HS-5 (cell line): ENCODE data around the gene EIF4E2.
"Not testable (repeated sequence)": the region's sequence is repeated elsewhere in the genome, so short reads cannot be mapped to it uniquely, and the experiment has no call there.

ENCODE experiments used
- DNase-seq: peaks from one replicate; pipeline ENCODE4 v3.0.0-alpha.2; 2012; ENCODE audit warnings: low read depth

Gene EIF4E2

GRCh38 chr2:232522623-232523401 is 27.7 kb upstream of the EIF4E2 start:
- no peak for DNase-seq

DNA sequence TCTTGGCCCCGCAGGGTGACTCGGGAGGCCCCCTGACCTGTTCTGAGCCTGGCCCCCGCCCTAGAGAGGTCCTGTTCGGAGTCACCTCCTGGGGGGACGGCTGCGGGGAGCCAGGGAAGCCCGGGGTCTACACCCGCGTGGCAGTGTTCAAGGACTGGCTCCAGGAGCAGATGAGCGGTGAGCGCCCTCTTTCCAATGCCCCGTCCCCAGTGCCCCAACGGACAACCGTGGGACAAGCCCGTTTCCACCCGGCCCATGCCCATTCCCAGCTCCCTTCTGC is 27.1 kb upstream of the EIF4E2 start:
- no peak for DNase-seq

DNA sequence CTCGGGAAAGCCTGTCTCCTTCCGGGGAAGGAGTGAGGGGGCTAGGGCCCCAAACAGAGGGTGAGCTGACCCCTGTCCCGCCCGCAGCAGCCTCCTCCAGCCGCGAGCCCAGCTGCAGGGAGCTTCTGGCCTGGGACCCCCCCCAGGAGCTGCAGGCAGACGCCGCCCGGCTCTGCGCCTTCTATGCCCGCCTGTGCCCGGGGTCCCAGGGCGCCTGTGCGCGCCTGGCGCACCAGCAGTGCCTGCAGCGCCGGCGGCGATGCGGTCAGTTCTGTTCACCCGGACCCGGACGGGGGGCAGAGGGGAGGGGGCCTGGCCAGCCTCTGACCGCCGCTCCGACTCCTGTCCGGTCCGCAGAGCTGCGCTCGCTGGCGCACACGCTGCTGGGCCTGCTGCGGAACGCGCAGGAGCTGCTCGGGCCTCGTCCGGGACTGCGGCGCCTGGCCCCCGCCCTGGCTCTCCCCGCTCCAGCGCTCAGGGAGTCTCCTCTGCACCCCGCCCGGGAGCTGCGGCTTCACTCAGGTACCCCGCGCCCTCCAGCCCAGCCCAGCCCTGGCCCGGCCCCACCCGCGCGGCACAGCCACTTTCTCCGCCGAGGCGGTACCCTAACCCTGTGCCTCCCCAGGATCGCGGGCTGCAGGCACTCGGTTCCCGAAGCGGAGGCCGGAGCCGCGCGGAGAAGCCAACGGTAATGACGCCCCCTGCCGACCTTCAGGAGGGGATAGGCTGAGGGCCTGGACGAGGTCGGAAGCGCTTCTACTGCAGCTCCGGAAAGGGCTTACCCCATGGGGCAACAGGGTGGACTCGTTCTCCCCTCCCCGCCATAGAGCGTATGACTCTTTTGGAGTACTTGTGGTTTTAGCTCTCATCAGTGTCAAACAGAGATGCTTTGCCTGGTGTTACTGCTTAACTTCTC is 26.5 kb upstream of the EIF4E2 start:
- no peak for DNase-seq

DNA sequence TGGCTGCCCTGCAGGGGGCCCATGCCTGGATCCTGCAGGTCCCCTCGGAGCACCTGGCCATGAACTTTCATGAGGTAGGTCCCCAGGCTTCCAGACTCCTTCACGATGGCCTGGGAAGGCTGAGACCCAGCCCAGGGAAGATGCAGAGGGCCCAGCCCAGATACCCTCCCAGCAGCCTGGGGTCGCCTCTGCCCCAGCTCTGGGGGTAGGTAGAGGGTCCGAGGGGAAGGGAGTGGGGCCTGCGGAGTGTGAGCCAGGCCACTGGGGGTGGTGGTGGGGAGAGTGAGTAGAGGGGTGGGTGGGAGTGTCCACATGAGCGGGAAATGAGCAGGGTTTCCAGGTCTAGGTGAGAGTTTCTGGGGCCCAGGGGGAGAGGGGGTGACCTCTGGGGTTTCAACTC is 25.7 kb upstream of the EIF4E2 start:
- DNase-seq, result no peak

GRCh38 chr2:232525199-232525598 is 25.3 kb upstream of the EIF4E2 start:
- no peak for DNase-seq

- DNase-seq, result no peak
These were observed 24.6 kb upstream of the EIF4E2 start, which contains the start of gene CHRND for GRCh38 chr2:232525791-232526371. Gene CHRND, plus strand, starts transcription at chr2:232526160. Its CDS starts 56 bp downstream, at chr2:232526216.

DNA sequence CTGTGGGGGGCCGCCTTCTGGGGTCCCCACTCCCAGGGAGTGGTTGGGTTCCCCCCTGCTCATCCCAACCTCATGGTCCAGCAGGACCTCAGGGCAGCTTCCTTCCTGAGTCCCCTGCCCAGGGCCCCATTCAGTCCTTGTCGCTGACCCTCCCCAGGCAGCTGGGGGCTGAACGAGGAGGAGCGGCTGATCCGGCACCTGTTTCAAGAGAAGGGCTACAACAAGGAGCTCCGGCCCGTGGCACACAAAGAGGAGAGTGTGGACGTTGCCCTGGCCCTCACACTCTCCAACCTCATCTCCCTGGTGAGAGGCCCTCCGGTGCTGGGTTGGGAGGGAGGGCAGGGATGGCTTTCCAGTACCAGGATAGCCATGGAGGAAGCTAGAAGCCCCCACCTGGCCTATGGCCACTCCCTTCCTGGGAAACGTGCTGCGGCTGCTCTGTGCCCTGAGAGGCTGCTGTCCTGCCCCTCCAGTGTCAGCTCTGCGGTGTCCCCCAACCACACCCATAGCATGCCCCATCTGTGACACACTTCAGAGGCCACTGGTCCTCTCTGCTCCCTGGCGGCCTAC is 24.0 kb upstream of the EIF4E2 start:
- DNase-seq, result no peak

GRCh38 chr2:232527905-232528470 is 22.5 kb upstream of the EIF4E2 start:
- DNase-seq, result no peak

DNA sequence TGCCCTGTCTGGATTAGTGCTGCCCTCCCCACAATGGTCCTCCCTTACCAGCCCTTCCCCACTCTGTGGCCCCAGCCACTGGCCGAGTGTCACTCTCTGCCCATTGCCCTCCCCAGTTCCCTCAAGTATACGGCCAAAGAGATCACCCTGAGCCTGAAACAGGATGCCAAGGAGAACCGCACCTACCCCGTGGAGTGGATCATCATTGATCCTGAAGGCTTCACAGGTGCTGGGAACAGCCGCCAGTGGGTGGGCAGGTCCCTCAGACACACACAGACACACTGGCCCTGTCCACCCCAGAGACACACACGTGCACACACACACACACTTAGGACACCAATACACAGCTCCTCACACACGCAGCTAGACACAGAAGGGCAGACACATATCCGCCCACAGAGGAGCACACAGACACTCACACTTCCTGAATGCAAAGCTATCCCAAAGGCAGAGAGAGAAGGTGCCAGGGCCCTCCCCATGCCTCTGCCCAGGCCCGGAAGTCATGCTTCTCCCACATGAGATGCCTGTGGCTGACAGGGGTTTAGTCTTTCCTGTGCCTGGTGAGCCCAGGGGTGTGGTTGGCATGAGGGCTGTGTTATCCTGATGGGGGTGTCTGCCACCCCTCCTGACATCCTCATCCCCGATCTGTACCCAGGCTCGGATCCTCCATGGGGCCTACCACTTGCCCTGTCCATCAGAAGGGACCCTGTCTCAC is 21.6 kb upstream of the EIF4E2 start:
- DNase-seq, result no peak

DNA sequence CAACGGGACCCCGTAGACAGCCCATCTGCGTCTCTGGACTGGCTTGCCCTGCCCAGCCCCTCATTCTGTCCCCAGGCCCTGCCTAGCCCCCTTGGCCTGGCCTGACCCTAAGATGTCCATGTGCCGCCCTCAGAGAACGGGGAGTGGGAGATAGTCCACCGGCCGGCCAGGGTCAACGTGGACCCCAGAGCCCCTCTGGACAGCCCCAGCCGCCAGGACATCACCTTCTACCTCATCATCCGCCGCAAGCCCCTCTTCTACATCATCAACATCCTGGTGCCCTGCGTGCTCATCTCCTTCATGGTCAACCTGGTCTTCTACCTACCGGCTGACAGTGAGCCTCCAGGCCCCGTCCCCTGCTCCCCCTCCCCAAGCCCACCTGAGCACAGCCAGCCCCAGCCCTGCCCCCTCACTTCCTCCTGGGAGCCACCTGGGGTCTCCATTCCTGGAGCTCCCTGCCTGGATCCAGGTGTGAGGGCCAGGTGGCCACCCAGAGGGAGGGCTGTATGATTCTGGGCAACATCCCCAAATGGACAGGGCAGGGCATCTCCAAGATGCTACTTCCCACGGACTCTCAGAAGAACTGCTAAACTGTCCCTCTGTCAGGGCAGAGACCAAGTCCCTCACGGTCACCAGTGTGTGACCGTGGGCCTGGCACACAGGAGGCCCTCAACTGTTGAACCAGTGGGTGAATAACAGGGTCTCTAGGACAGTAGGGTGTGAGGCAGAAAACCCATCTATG is 20.5 kb upstream of the EIF4E2 start:
- no peak for DNase-seq

DNA sequence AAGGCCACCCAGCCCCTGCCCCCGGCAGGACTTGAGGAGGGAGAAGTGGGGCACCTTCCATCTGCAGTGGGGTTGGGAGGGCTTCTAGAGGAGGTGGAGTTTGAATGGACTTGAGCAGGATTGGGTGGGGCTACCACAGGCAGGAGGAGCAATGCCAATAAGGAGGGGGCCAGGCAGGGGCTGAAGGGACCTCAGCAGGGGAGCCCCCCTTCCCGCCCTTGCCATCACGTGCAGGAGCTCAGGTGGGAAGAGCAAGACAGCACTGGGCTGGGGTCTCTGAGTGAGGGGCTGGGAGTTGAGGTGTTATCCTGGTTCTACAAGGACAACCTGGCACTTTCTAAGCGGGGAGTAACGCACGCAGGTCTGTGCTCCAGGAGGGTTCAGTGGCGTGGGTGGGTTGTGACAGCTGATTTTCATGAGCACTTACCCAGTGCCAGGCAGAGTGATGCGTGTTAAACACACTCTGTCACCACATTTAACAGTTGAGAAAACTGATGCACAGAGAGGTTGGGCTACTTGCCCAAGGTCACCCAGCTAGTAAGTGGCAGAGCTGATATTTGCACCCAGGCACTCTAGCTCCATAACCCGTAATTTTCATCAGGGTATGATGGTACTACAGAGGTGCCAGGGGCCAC is 19.7 kb upstream of the EIF4E2 start:
- DNase-seq, result no peak

GRCh38 chr2:232532419-232532818 is 18.1 kb upstream of the EIF4E2 start:
- no peak for DNase-seq

DNA sequence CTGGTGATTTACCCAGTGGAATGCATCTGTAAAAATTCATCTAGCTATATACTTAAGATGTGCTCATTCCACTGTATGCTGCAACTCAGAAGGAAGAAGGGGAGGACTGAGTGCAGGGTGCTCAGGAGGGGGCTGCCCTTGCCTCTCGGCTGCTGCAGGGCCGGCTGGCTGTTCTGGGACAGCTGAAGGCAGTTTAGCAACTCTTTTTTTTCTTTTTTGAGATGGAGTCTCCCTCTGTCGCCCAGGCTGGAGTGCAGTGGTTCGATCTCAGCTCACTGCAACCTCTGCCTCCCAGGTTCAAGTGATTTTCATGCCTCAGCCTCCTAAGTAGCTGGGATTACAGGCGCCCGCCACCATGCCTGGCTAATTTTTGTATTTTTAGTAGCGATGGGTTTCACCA is 17.7 kb upstream of the EIF4E2 start:
- not testable (repeated sequence) for DNase-seq

GRCh38 chr2:232533944-232534710 is 16.4 kb upstream of the EIF4E2 start:
- DNase-seq, result no peak

DNA sequence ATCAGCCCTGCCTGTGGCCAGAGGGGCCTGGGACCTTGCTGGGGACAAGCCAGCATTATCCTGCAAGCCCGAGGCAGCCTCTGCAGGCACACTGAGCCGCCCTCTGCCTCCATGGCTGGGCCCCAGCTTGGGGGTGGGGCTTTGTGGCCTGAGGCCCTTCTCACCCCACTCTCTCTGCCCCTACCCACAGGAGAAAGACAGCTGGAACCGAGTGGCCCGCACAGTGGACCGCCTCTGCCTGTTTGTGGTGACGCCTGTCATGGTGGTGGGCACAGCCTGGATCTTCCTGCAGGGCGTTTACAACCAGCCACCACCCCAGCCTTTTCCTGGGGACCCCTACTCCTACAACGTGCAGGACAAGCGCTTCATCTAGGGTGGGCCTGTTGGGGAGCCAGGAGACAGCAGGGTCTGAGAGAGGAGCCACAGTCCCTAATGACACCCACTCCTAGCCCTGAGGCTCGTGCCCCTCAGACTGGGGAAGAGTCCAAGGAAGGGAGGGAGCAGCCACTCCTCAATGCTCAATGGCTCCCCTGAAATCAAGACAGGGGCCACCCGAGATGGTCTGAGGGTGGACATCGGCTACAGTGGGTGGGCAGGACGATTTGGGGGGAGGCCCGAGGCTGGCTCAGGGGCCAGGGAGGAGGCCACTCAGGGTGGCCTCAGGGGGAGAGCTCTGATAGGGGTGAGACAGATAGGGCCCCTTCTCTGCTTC is 15.4 kb upstream of the EIF4E2 start:
- no peak for DNase-seq

DNA sequence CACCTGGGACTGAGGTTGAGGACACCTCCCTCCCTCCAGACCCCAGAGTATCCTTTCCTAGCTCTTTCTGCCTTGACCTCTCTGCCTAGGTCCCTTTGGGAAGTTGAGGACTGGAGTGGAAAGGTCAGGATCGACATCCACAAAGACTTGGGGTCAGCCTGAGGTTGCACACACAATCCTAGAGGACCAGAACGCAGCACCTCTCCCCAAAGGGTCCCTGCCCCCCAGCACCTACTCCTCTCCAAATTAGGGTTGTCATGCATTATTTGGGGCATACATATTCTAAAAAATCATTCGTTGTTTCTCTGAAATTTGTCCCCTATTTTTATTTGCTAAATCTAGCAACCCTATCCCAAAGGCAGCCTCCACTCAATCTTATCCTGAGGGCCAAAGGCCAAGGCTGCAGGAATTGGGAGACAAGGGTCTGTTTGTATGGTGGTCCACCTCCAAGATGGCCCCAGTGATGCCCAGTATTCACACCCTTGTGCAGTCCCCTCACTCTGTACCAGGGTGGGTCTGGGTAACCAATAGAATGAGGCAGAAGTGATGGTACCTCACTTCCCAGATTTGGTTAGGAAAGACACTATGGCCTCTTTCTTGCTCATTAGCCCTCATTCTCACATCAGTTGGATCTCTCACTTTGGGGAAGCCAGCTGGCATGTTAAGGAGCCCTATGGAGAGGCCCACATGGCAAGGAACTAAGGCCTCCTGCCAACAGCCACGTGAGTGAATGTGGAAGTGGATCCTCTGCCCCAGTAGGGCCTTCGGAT is 14.5 kb upstream of the EIF4E2 start:
- DNase-seq, result no peak

GRCh38 chr2:232537079-232537478 is 13.4 kb upstream of the EIF4E2 start:
- DNase-seq, result no peak

DNA sequence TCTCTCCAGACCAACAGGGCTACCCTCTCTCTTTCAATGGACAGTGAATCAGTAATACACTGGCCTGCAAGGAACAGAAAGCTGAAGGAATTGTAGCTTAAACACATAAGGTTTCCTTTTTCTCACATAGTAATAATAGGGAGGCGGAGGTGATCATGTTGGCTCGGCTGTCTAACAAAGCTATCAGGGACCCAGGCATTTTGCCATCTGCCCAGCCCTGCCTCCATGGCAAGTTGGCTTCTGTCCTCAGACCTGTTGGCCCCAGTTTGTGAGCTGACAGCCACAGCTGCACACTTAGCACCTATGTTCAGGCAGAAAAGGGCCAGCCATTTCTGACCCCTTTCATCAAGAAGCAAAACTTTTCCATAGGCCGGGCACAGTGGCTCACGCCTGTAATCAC is 13.0 kb upstream of the EIF4E2 start:
- no peak for DNase-seq
